ENCODE measurements around the gene DESI1. TPM values are rescaled to one million over a fixed set of nuclear protein-coding genes. Genes with fewer than 3 reads are reported as not detected.

Gene DESI1
- total RNA-seq, 2 donors from 2014 or later = 62.3 to 65.8 TPM

DNA sequence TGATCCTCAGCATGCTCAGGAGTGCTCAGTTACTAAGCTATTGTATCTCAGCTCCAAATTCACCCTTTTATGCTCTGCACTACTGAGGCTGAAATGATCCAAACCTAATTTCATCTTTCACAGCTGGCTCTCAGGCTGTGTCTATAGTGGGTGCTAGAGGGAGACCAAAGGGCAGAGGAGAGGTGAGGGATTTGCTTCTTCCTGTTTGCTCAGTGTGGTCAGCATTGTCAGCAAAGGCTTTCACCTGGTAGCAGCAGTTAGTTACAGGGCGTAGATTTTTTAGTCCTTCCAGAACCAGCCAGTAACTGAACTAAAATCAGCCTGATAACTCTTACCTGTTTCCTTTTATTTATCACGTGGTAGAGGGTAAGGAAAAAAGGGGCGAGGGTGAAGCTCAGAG lies 33.5 kb upstream of the DESI1 start:
- TF ChIP-seq, protein P1, sequence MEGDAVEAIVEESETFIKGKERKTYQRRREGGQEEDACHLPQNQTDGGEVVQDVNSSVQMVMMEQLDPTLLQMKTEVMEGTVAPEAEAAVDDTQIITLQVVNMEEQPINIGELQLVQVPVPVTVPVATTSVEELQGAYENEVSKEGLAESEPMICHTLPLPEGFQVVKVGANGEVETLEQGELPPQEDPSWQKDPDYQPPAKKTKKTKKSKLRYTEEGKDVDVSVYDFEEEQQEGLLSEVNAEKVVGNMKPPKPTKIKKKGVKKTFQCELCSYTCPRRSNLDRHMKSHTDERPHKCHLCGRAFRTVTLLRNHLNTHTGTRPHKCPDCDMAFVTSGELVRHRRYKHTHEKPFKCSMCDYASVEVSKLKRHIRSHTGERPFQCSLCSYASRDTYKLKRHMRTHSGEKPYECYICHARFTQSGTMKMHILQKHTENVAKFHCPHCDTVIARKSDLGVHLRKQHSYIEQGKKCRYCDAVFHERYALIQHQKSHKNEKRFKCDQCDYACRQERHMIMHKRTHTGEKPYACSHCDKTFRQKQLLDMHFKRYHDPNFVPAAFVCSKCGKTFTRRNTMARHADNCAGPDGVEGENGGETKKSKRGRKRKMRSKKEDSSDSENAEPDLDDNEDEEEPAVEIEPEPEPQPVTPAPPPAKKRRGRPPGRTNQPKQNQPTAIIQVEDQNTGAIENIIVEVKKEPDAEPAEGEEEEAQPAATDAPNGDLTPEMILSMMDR (IDR thresholded peaks at IDR 0.05) = no peak
- peaks cover 0 to 2% of the 10 kb centered on the region in 2 donors for H3K4me1 ChIP-seq
- H3K36me3 ChIP-seq = peaks cover 94% of the 10 kb centered on the region
- H3K4me3 ChIP-seq = no peak overlapping the region
- no peaks in the 10 kb centered on the region for H3K27me3 ChIP-seq
- no peak overlapping the region for H3K27ac ChIP-seq
- DNase-seq (ENCODE audit: low spot score) = no peak
- no peaks in the 10 kb centered on the region for H3K9me3 ChIP-seq

- H3K27ac ChIP-seq = no peak overlapping the region
- DNase-seq (ENCODE audit: low spot score) = no peak
- no peaks in the 10 kb centered on the region for H3K27me3 ChIP-seq
- H3K4me3 ChIP-seq = no peak overlapping the region
- TF ChIP-seq, protein P1 (IDR thresholded peaks at IDR 0.05) = no peak
- no peaks in the 10 kb centered on the region for H3K9me3 ChIP-seq
- no peaks in the 10 kb centered on the region for H3K4me1 ChIP-seq
- peaks cover 88% of the 10 kb centered on the region for H3K36me3 ChIP-seq
Observed at GRCh38 chr22:41650821-41651220, 30.0 kb upstream of the DESI1 start.

- no peak for DNase-seq (ENCODE audit: low spot score)
- Histone ChIP-seq H3K4me3 (no peak overlapping the region), H3K9me3 (no peaks in the 10 kb centered on the region), H3K36me3 (peaks cover 82% of the 10 kb centered on the region), H3K27ac (no peak overlapping the region), H3K27me3 (no peaks in the 10 kb centered on the region), H3K4me1 (no peaks in the 10 kb centered on the region)
- TF ChIP-seq, protein P1 (IDR thresholded peaks at IDR 0.05) = no peak
Observed at GRCh38 chr22:41650229-41650628, 29.4 kb upstream of the DESI1 start.

GRCh38 chr22:41648432-41648831 lies 27.6 kb upstream of the DESI1 start:
- H3K9me3 ChIP-seq = no peaks in the 10 kb centered on the region
- peaks cover 65% of the 10 kb centered on the region for H3K36me3 ChIP-seq
- no peak for DNase-seq (ENCODE audit: low spot score)
- no peaks in the 10 kb centered on the region for H3K27me3 ChIP-seq
- H3K27ac ChIP-seq = no peak overlapping the region
- H3K4me3 ChIP-seq = no peak overlapping the region
- TF ChIP-seq, protein P1 (IDR thresholded peaks at IDR 0.05) = no peak
- no peaks in the 10 kb centered on the region for H3K4me1 ChIP-seq

GRCh38 chr22:41647771-41648170 lies 26.9 kb upstream of the DESI1 start:
- Histone ChIP-seq H3K27ac (no peak overlapping the region), H3K36me3 (peaks cover 65% of the 10 kb centered on the region)
- TF ChIP-seq, protein P1 (IDR thresholded peaks at IDR 0.05) = no peak

GRCh38 chr22:41642331-41643110 lies 21.7 kb upstream of the DESI1 start:
- DNase-seq (ENCODE audit: low spot score) = no peak
- no peaks in the 10 kb centered on the region for H3K9me3 ChIP-seq
- TF ChIP-seq, protein P1 (IDR thresholded peaks at IDR 0.05) = no peak
- no peak overlapping the region for H3K4me3 ChIP-seq
- H3K27me3 ChIP-seq = no peaks in the 10 kb centered on the region
- H3K27ac ChIP-seq = no peak overlapping the region
- peaks cover 67% of the 10 kb centered on the region for H3K36me3 ChIP-seq
- no peaks in the 10 kb centered on the region for H3K4me1 ChIP-seq

More at GRCh38 chr22:41647771-41648170, 26.9 kb upstream of the DESI1 start:
- no peak for DNase-seq (ENCODE audit: low spot score)
- Histone ChIP-seq H3K27me3 (no peaks in the 10 kb centered on the region), H3K4me3 (no peak overlapping the region), H3K4me1 (no peaks in the 10 kb centered on the region), H3K9me3 (no peaks in the 10 kb centered on the region)

Measured in right atrium auricular region (tissue), 2 donors.